SK-N-SH treated with all-trans-retinoic acid at 6 μM for 48 hours (cell line): ENCODE results near the gene HINT2.

Experiments used
- ARNTL ChIP-seq: fragments of 450-650 bp; formaldehyde crosslinking; IDR thresholded peaks from 2 replicates; pipeline ENCODE4 v1.5.0; 2020; ENCODE audit warnings: low read depth, mild to moderate bottlenecking, moderate library complexity, borderline replicate concordance
- BACH2 ChIP-seq: fragments of 250-450 bp; sonication (Bioruptor Pico); IDR thresholded peaks from 2 replicates; pipeline ENCODE4 v1.9.0; 2021; ENCODE audit warnings: mild to moderate bottlenecking, borderline replicate concordance
- CSRNP3 ChIP-seq: fragments of 250-450 bp; sonication (Bioruptor Pico); IDR thresholded peaks from 2 replicates; pipeline ENCODE4 v1.5.1; 2021; ENCODE audit warnings: mild to moderate bottlenecking, moderate library complexity
- POU6F1 ChIP-seq: fragments of 250-450 bp; sonication (Bioruptor Pico); IDR thresholded peaks from 2 replicates; pipeline ENCODE4 v1.8.0; 2021; ENCODE audit warnings: low read depth, mild to moderate bottlenecking, moderate library complexity, borderline replicate concordance
- RARB ChIP-seq: fragments of 250-450 bp; sonication (Bioruptor Pico); IDR thresholded peaks from 2 replicates; pipeline ENCODE4 v1.8.0; 2021; ENCODE audit warnings: mild to moderate bottlenecking, moderate library complexity
- TCF4 ChIP-seq: fragments of 250-450 bp; sonication (Bioruptor Pico); IDR thresholded peaks from 2 replicates; pipeline ENCODE4 v1.8.0; 2021; ENCODE audit warnings: mild to moderate bottlenecking, moderate library complexity, borderline replicate concordance
- TOX ChIP-seq: fragments of 250-450 bp; sonication (Bioruptor Pico); IDR thresholded peaks from 2 replicates; pipeline ENCODE4 v1.8.0; 2021; ENCODE audit warnings: mild to moderate bottlenecking, moderate library complexity, borderline replicate concordance
- ZC3H10 ChIP-seq: fragments of 250-450 bp; sonication (Bioruptor Pico); IDR thresholded peaks from 2 replicates; pipeline ENCODE4 v1.5.1; 2021; ENCODE audit warnings: mild to moderate bottlenecking, moderate library complexity
- ZFP3 ChIP-seq: fragments of 250-450 bp; sonication (Bioruptor Pico); IDR thresholded peaks from 2 replicates; pipeline ENCODE4 v1.5.0; 2020; ENCODE audit warnings: mild to moderate bottlenecking, moderate library complexity
- ZNF565 ChIP-seq: fragments of 450-650 bp; formaldehyde crosslinking; conservative IDR thresholded peaks from 2 replicates; pipeline ENCODE4 v1.5.0; 2020; ENCODE audit warnings: low read depth, mild to moderate bottlenecking, moderate library complexity
- ZNF8 ChIP-seq: fragments of 450-650 bp; formaldehyde crosslinking; IDR thresholded peaks from 2 replicates; pipeline ENCODE4 v1.5.0; 2020; ENCODE audit warnings: mild to moderate bottlenecking, moderate library complexity
- TF ChIP-seq, protein P1 (sequence below): fragments of 250-450 bp; sonication (Bioruptor Pico); IDR thresholded peaks from 2 replicates; pipeline ENCODE4 v1.8.0; 2020; ENCODE audit warnings: mild to moderate bottlenecking, moderate library complexity, borderline replicate concordance
- TF ChIP-seq, protein P2 (sequence below): fragments of 250-450 bp; sonication (Bioruptor Pico); IDR thresholded peaks from 2 replicates; pipeline ENCODE4 v1.5.1; 2020; ENCODE audit warnings: low read depth, mild to moderate bottlenecking, moderate library complexity
- TF ChIP-seq, protein P3 (sequence below): fragments of 250-450 bp; sonication (Bioruptor Pico); IDR thresholded peaks from 2 replicates; pipeline ENCODE4 v1.5.0; 2020; ENCODE audit warnings: mild to moderate bottlenecking, moderate library complexity

- TF ChIP-seq POU6F1 (CRISPR knock-in tag) (no peak), RARB (no peak), BACH2 (CRISPR knock-in tag) (no peak), ARNTL (CRISPR knock-in tag) (no peak), ZFP3 (CRISPR knock-in tag) (no peak), ZNF8 (CRISPR knock-in tag) (no peak), TOX (no peak), ZNF565 (CRISPR knock-in tag) (no peak), ZC3H10 (no peak), TCF4 (CRISPR knock-in tag) (no peak), CSRNP3 (CRISPR knock-in tag) (no peak)
- TF ChIP-seq, protein P1, sequence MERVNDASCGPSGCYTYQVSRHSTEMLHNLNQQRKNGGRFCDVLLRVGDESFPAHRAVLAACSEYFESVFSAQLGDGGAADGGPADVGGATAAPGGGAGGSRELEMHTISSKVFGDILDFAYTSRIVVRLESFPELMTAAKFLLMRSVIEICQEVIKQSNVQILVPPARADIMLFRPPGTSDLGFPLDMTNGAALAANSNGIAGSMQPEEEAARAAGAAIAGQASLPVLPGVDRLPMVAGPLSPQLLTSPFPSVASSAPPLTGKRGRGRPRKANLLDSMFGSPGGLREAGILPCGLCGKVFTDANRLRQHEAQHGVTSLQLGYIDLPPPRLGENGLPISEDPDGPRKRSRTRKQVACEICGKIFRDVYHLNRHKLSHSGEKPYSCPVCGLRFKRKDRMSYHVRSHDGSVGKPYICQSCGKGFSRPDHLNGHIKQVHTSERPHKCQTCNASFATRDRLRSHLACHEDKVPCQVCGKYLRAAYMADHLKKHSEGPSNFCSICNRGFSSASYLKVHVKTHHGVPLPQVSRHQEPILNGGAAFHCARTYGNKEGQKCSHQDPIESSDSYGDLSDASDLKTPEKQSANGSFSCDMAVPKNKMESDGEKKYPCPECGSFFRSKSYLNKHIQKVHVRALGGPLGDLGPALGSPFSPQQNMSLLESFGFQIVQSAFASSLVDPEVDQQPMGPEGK (CRISPR knock-in tag), result no peak
- TF ChIP-seq, protein P2, sequence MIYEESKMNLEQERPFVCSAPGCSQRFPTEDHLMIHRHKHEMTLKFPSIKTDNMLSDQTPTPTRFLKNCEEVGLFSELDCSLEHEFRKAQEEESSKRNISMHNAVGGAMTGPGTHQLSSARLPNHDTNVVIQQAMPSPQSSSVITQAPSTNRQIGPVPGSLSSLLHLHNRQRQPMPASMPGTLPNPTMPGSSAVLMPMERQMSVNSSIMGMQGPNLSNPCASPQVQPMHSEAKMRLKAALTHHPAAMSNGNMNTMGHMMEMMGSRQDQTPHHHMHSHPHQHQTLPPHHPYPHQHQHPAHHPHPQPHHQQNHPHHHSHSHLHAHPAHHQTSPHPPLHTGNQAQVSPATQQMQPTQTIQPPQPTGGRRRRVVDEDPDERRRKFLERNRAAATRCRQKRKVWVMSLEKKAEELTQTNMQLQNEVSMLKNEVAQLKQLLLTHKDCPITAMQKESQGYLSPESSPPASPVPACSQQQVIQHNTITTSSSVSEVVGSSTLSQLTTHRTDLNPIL, result no peak
- TF ChIP-seq, protein P3, sequence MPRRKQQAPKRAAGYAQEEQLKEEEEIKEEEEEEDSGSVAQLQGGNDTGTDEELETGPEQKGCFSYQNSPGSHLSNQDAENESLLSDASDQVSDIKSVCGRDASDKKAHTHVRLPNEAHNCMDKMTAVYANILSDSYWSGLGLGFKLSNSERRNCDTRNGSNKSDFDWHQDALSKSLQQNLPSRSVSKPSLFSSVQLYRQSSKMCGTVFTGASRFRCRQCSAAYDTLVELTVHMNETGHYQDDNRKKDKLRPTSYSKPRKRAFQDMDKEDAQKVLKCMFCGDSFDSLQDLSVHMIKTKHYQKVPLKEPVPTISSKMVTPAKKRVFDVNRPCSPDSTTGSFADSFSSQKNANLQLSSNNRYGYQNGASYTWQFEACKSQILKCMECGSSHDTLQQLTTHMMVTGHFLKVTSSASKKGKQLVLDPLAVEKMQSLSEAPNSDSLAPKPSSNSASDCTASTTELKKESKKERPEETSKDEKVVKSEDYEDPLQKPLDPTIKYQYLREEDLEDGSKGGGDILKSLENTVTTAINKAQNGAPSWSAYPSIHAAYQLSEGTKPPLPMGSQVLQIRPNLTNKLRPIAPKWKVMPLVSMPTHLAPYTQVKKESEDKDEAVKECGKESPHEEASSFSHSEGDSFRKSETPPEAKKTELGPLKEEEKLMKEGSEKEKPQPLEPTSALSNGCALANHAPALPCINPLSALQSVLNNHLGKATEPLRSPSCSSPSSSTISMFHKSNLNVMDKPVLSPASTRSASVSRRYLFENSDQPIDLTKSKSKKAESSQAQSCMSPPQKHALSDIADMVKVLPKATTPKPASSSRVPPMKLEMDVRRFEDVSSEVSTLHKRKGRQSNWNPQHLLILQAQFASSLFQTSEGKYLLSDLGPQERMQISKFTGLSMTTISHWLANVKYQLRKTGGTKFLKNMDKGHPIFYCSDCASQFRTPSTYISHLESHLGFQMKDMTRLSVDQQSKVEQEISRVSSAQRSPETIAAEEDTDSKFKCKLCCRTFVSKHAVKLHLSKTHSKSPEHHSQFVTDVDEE (CRISPR knock-in tag), result no peak
Measured at GRCh38 chr9:35845824-35846771, 31.3 kb upstream of the HINT2 start.
